ENCODE data around the gene VIPR2. TPM values are rescaled to one million over a fixed set of nuclear protein-coding genes. Genes with fewer than 3 reads are reported as not detected.

The VIPR2 gene
- total RNA-seq, 4 donors from 2014 or later = 0.59 to 0.64 (median 0.60) TPM; not detected in 1

DNA sequence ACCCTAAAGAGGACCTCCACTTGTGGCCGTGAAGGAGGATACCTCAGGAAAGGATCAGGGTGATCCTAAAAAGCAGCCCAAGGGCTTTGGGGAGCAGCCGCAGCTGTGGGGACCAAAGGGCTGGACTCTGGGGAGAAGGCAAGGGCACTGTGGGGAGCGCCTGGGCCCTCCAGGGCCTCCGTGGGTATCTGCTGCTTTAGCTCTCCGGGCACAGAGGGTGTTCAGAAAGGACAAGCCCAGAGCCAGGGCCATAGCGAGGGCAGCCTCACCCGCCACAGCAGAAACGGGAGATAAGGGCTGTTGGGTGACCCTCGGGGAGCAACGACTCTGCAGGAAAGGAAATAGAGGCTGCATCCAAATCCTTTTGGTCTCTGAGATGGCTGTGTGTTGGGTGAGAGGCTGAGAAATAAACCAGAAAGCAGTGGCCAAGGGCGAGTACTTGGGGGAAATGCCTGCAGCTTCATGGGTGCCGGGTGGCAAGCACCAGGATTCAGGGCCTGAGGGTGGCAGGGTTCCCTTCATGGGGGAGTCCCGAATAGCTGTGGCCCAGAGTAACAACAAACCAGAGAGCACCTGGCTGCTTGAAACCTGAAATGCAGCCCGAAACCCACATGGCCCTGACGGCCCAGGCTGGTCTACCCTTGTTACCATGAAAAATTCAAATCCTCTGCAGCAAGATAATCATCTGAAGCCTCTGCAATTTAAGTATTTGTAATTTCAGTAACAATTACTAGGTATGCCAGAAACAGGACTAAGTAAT lies 95.2 kb downstream of the VIPR2 start:
- no peaks in the 10 kb centered on the region for H3K36me3 ChIP-seq
- H3K4me1 ChIP-seq = no peaks in the 10 kb centered on the region
- no peak overlapping the region for H3K27ac ChIP-seq
- 89% methylated on average over 15 of the region's 15 CpGs for WGBS
- H3K4me3 ChIP-seq = no peak overlapping the region
- TF ChIP-seq EP300 (IDR thresholded peaks at IDR 0.05) (no peak), POLR2A (IDR thresholded peaks at IDR 0.05) (no peak), POLR2AphosphoS5 (IDR thresholded peaks at IDR 0.05) (no peak)
- TF ChIP-seq, protein P1, sequence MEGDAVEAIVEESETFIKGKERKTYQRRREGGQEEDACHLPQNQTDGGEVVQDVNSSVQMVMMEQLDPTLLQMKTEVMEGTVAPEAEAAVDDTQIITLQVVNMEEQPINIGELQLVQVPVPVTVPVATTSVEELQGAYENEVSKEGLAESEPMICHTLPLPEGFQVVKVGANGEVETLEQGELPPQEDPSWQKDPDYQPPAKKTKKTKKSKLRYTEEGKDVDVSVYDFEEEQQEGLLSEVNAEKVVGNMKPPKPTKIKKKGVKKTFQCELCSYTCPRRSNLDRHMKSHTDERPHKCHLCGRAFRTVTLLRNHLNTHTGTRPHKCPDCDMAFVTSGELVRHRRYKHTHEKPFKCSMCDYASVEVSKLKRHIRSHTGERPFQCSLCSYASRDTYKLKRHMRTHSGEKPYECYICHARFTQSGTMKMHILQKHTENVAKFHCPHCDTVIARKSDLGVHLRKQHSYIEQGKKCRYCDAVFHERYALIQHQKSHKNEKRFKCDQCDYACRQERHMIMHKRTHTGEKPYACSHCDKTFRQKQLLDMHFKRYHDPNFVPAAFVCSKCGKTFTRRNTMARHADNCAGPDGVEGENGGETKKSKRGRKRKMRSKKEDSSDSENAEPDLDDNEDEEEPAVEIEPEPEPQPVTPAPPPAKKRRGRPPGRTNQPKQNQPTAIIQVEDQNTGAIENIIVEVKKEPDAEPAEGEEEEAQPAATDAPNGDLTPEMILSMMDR (IDR thresholded peaks at IDR 0.05) = no peak
- no peaks in the 10 kb centered on the region for H3K9me3 ChIP-seq
- H3K27me3 ChIP-seq = no peaks in the 10 kb centered on the region
- DNase-seq (ENCODE audit: low spot score in 2 of 2) = peak in 1 of 2 donors; percentile 71

DNA sequence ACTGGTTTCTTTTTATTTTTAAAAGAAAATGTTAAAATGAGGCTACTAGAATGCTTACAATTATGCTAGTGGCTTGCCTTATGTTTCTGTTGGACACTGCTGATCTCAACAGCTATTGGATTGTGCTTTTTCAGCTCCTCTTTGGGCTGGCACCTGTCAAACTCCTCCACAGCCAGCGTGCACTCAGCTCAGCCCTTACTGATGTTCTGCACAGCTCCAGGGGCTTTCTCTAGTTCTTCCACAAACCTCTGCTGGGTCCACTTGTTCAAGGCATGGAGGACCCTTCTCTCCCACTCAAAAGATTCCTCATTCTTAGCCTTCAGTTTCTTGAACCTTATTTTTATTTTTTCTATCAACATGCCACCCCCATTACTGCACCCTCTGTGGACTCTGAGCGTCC lies 96.0 kb downstream of the VIPR2 start:
- H3K27ac ChIP-seq = no peak overlapping the region
- H3K36me3 ChIP-seq = no peaks in the 10 kb centered on the region
- H3K4me1 ChIP-seq = no peaks in the 10 kb centered on the region
- 75% methylated on average over 2 of the region's 2 CpGs for WGBS
- no peaks in the 10 kb centered on the region for H3K27me3 ChIP-seq
- H3K4me3 ChIP-seq = no peak overlapping the region
- no peaks in the 10 kb centered on the region for H3K9me3 ChIP-seq
- peak; percentile 7 to 21 for DNase-seq (ENCODE audit: low spot score in 2 of 2)
- no peak for TF ChIP-seq EP300 (IDR thresholded peaks at IDR 0.05)
- TF ChIP-seq POLR2AphosphoS5 (IDR thresholded peaks at IDR 0.05) = no peak
- TF ChIP-seq POLR2A (IDR thresholded peaks at IDR 0.05) = no peak
- TF ChIP-seq, protein P1 (IDR thresholded peaks at IDR 0.05) = no peak

DNA sequence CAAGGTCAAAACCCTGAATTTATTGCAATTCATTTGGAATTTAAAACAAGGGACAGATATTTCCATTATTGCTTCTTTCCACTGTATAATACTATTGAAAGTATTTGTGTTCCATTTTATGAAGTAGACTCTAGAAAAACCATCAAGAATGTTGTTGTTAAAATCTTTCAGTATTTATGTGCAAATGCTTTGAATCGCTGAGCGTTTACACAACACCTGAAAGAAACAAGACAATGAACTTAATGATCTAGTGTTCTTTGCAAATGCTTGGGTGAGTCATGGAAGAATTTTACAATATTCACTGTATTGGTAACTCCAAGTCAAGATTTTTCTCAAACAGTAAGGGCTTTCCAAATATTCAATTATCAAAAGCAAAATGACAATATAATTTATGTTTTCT lies 97.1 kb downstream of the VIPR2 start:
- Histone ChIP-seq H3K27me3 (no peaks in the 10 kb centered on the region), H3K27ac (no peak overlapping the region), H3K9me3 (no peaks in the 10 kb centered on the region), H3K4me3 (no peak overlapping the region), H3K4me1 (no peaks in the 10 kb centered on the region), H3K36me3 (no peaks in the 10 kb centered on the region)
- TF ChIP-seq POLR2A (IDR thresholded peaks at IDR 0.05) (no peak), POLR2AphosphoS5 (IDR thresholded peaks at IDR 0.05) (no peak), EP300 (IDR thresholded peaks at IDR 0.05) (no peak)
- TF ChIP-seq, protein P1 (IDR thresholded peaks at IDR 0.05) = no peak
- 73% methylated on average over 2 of the region's 2 CpGs for WGBS
- no peak for DNase-seq (ENCODE audit: low spot score in 2 of 2)

DNA sequence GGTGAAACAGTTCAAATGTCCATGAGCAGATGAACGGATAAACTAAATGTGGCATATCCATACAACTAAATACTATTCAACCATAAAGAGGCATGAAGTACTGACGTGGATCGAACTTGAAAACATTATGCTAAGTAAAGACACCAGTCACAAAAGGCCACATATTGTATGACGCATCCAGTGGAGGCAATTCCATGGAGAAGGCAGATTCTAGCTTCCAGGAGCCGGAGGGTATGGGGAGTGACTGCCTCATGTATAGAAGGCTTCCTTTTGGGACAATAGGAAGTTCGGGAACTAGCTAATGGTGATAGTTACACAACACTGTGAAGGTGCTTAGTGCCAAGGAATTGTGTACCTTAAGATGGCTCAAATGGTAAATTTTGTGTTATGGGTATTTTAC lies 98.4 kb downstream of the VIPR2 start:
- H3K9me3 ChIP-seq = no peaks in the 10 kb centered on the region
- WGBS = 95% methylated on average over 6 of the region's 6 CpGs
- no peak for TF ChIP-seq POLR2A (IDR thresholded peaks at IDR 0.05)
- no peak for TF ChIP-seq EP300 (IDR thresholded peaks at IDR 0.05)
- TF ChIP-seq, protein P1 (IDR thresholded peaks at IDR 0.05) = no peak
- no peak for TF ChIP-seq POLR2AphosphoS5 (IDR thresholded peaks at IDR 0.05)
- no peaks in the 10 kb centered on the region for H3K36me3 ChIP-seq
- no peaks in the 10 kb centered on the region for H3K27me3 ChIP-seq
- no peak for DNase-seq (ENCODE audit: low spot score in 2 of 2)
- no peaks in the 10 kb centered on the region for H3K4me1 ChIP-seq
- H3K4me3 ChIP-seq = no peak overlapping the region
- H3K27ac ChIP-seq = no peak overlapping the region

DNA sequence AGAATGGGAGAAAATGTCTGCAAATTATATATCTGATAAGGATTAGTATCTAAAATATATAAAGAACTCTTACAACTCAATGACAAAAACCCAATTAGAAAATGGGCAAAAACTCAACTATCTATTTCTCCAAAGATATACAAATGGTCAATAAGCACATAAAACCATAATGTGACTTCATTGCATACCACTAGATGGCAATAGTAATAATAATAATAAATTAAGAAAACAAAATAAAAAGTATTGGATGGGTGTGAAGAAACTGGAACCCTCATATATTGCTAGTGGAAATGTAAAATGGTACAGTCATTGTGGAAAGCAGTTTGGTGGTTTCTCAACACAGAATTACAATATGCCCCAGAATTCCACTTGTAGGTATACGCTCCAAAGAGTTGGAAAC lies 98.8 kb downstream of the VIPR2 start:
- Histone ChIP-seq H3K4me3 (no peak overlapping the region), H3K27me3 (no peaks in the 10 kb centered on the region), H3K27ac (no peak overlapping the region), H3K4me1 (no peaks in the 10 kb centered on the region), H3K9me3 (no peaks in the 10 kb centered on the region), H3K36me3 (no peaks in the 10 kb centered on the region)
- DNase-seq (ENCODE audit: low spot score in 2 of 2) = no peak
- 96% methylated on average over 1 of the region's 1 CpG for WGBS
- TF ChIP-seq EP300 (IDR thresholded peaks at IDR 0.05) = no peak
- no peak for TF ChIP-seq POLR2AphosphoS5 (IDR thresholded peaks at IDR 0.05)
- TF ChIP-seq, protein P1 (IDR thresholded peaks at IDR 0.05) = no peak
- no peak for TF ChIP-seq POLR2A (IDR thresholded peaks at IDR 0.05)

All from suprapubic skin (tissue), 4 donors.